A549 (cell line): Measurements from ENCODE around the gene ZNF878. TPM values are rescaled to one million over a fixed set of nuclear protein-coding genes. Genes with fewer than 3 reads are reported as not detected.

Experiments
- ATAC-seq, 2 experiments: fragments of 200-7000 bp in 1 of 2; fragments of >200 bp in 1 of 2; cut with Nextera tagmentation in 1 of 2; cut with Tn5 transposase in 1 of 2; 3 replicates each; pipeline versions ENCODE4 v1.8.0 to v1.9.1; 2018 to 2020; ENCODE audit warnings: mild to moderate bottlenecking in 1 of 2, moderate library complexity in 1 of 2
- CTCF ChIA-PET: fragments of 300-600 bp; sonication (Branson Sonifier 250); formaldehyde crosslinking; extraction: SDS; loops from one replicate; lab custom pipeline; 2021; ENCODE audit warnings: antibody characterized with exemption, inconsistent platforms; lab: Yijun Ruan, JAX
- POLR2A ChIA-PET: fragments of 350-600 bp; formaldehyde crosslinking; extraction: SDS; loops from one replicate; lab custom pipeline; 2021; ENCODE audit warnings: antibody characterized with exemption, inconsistent platforms; lab: Yijun Ruan, JAX
- DNase-seq, 2 experiments: peaks; one replicate each; pipeline versions ENCODE4 v3.0.0 to v3.0.0-alpha.2; 2011 to 2016; ENCODE audit warnings: low read depth in 1 of 2, low spot score in 1 of 2
- FAIRE-seq: peaks from 2 replicates; lab custom pipeline; 2011; peaks lifted over from hg19 to GRCh38; lab: Jason Lieb, UNC
- H3K27ac ChIP-seq, 2 experiments: fragments of >200 bp; sonication (Bioruptor Twin); formaldehyde crosslinking; 3 replicates each; pipeline ENCODE4 v1.5.1; 2016 to 2017
- H3K4me1 ChIP-seq: fragments of >200 bp; sonication (Bioruptor Twin); formaldehyde crosslinking; 3 replicates; pipeline ENCODE4 v1.6.1; 2016
- H3K4me2 ChIP-seq: fragments of >200 bp; sonication (Bioruptor Twin); formaldehyde crosslinking; 3 replicates; pipeline ENCODE4 v1.6.1; 2016
- H3K4me3 ChIP-seq: fragments of >200 bp; sonication (Bioruptor Twin); formaldehyde crosslinking; 3 replicates; pipeline ENCODE4 v1.5.1; 2016
- H3K9me3 ChIP-seq: fragments of >200 bp; sonication (Bioruptor Twin); formaldehyde crosslinking; 3 replicates; pipeline ENCODE4 v1.6.1; 2016
- BCL3 ChIP-seq: fragments of >200 bp; sonication (Bioruptor Twin); formaldehyde crosslinking; IDR thresholded peaks from 3 replicates; pipeline ENCODE4 v1.6.1; 2016
- BHLHE40 ChIP-seq: IDR thresholded peaks from 2 replicates; pipeline ENCODE4 v1.6.1; 2012; ENCODE audit warnings: low read depth, low read length, inconsistent platforms
- CEBPB ChIP-seq, 2 experiments: fragments of >200 bp in 1 of 2; sonication (Bioruptor Twin) in 1 of 2; formaldehyde crosslinking in 1 of 2; IDR thresholded peaks; 2 replicates each; pipeline ENCODE4 v1.6.1; 2012 to 2016
- EHF ChIP-seq: fragments of 250-450 bp; sonication (Bioruptor Pico); IDR thresholded peaks from 2 replicates; pipeline ENCODE4 v1.5.0; 2020; ENCODE audit warnings: mild to moderate bottlenecking
- EHMT2 ChIP-seq: fragments of 200-600 bp; sonication (generic); IDR thresholded peaks from 2 replicates; pipeline ENCODE4 v1.6.1; 2016; ENCODE audit warnings: antibody characterized with exemption, low read depth, mild to moderate bottlenecking, moderate library complexity
- EP300 ChIP-seq, 2 experiments: fragments of >200 bp; sonication (Bioruptor Twin); formaldehyde crosslinking; IDR thresholded peaks; 2 replicates in 1 of 2; 3 replicates in 1 of 2; pipeline ENCODE4 v1.6.1; 2016 to 2017
- FOSL2 ChIP-seq, 2 experiments: fragments of 450-650 bp in 1 of 2; fragments of >200 bp in 1 of 2; sonication (Bioruptor Twin) in 1 of 2; formaldehyde crosslinking; IDR thresholded peaks; 2 replicates each; pipeline versions ENCODE4 v1.5.0 to v1.6.1; 2016 to 2020; ENCODE audit warnings: mild to moderate bottlenecking in 1 of 2, moderate library complexity in 1 of 2
- HES2 ChIP-seq: fragments of >200 bp; sonication (Bioruptor Twin); formaldehyde crosslinking; IDR thresholded peaks from 2 replicates; pipeline ENCODE4 v1.6.1; 2016
- HEYL ChIP-seq: fragments of 250-450 bp; sonication (Bioruptor Pico); IDR thresholded peaks from 2 replicates; pipeline ENCODE4 v1.8.0; 2021; ENCODE audit warnings: mild to moderate bottlenecking, moderate library complexity
- HMGXB4 ChIP-seq: fragments of 250-450 bp; sonication (Bioruptor Pico); IDR thresholded peaks from 2 replicates; pipeline ENCODE4 v1.5.0; 2021; ENCODE audit warnings: mild to moderate bottlenecking, moderate library complexity, borderline replicate concordance
- HOXA7 ChIP-seq: fragments of 250-450 bp; sonication (Bioruptor Pico); IDR thresholded peaks from 2 replicates; pipeline ENCODE4 v1.5.0; 2020; ENCODE audit warnings: mild to moderate bottlenecking, moderate library complexity
- KDM5A ChIP-seq: fragments of 200-600 bp; sonication (generic); IDR thresholded peaks from 2 replicates; pipeline ENCODE4 v1.6.1; 2016; ENCODE audit warnings: antibody characterized with exemption, mild to moderate bottlenecking
- NR3C1 ChIP-seq: fragments of >200 bp; sonication (Bioruptor Twin); formaldehyde crosslinking; IDR thresholded peaks from 3 replicates; pipeline ENCODE4 v1.6.1; 2017
- RFX5 ChIP-seq: fragments of 450-650 bp; IDR thresholded peaks from 2 replicates; pipeline ENCODE4 v1.7.1; 2014; ENCODE audit warnings: antibody characterized with exemption, mild to moderate bottlenecking, moderate library complexity
- WGBS: methylation state at CpG from one replicate; pipeline ENCODE4 v1.1.6; 2017; ENCODE audit errors: missing lambda C conversion rate; 5-methylcytosine and 5-hydroxymethylcytosine counted together
- polyA plus RNA-seq, 4 experiments: library from polyadenylated mRNA; depleted of rRNA in 3 of 4; stranded (reverse); fragments of >200 nt; fragmentation: RNase III in 1 of 4; extraction: RNeasy Plus Mini Kit Qiagen cat#74134 plus additional on column Dnase treatment in 1 of 4; gene quantifications; 2 replicates in 3 of 4; 3 replicates in 1 of 4; pipeline ENCODE4 v1.2.3, GENCODE V29; 2011 to 2017
- TF ChIP-seq, protein P1 (sequence below): fragments of 200-600 bp; sonication (generic); IDR thresholded peaks from 2 replicates; pipeline ENCODE4 v1.6.1; 2016; ENCODE audit warnings: antibody characterized with exemption, mild to moderate bottlenecking, moderate library complexity

Gene ZNF878
- polyA plus RNA-seq, 2 of the 4 experiments (the other 2 are of a cell fraction), result not detected

DNA sequence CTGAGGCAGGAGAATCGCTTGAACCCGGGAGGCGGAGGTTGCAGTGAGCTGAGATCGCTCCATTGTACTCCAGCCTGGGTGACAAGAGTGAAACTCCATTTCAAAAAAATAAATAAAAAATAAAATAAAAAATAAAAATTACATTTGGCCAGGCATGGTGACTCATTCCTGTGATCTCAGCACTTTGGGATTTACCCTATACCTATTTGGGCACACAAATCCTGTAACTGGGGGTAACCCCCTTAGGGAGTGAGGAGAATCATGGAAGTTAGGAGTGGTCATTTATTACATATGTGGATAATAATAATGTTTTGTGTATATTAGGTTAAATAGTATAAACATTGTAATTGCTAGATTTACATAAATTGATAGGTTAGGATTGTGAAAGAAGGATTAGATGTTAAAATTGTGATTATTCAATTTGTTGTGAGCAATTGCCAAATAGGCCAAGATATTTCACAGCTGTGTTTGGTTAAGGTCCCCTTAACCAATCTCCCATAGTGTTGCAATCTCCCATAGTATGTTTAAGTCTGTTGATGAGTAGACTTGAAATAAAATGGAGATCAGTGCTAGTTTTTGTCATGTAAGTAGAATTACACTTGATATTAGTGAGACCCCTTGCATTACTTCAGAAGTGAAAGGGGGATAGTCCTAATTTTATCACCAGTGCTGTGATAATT is 42.5 kb upstream of the ZNF878 start:
- no peak for TF ChIP-seq BCL3
- TF ChIP-seq HEYL (CRISPR knock-in tag), result no peak
- TF ChIP-seq RFX5, result no peak
- no peak for TF ChIP-seq KDM5A
- no peak for ATAC-seq
- ChIA-PET POLR2A (no interaction called here), CTCF (no interaction called here)
- DNase-seq, result no peak
- no peak for FAIRE-seq
- no peak overlapping the region for H3K27ac ChIP-seq
- WGBS, result 6% methylated on average over 4 of the region's 4 CpGs
- no peak overlapping the region for H3K4me3 ChIP-seq
- H3K4me1 ChIP-seq, result no peaks in the 10 kb centered on the region
- no peak overlapping the region for H3K4me2 ChIP-seq
- H3K9me3 ChIP-seq, result peaks cover 4% of the 10 kb centered on the region; the same call in 2 of the 3 replicates

DNA sequence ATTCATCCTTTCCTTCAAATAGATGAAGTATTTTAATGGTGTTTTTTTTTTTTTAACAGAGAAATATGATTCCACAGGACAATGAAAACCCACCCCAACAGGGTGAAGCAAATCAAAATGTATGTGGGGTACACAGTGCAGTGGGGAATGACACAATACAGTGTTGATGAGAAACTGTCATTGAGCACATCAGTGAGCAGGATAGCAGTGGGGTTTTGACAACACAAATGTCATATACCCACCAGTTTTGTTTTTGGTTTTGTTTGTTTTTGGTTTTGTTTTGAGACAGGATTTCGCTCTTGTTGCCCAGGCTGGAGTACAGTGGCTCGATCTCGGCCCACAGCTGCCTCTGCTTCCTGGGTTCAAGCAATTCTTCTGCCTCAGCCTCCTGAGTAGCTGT is 41.0 kb upstream of the ZNF878 start:
- TF ChIP-seq, protein P1, sequence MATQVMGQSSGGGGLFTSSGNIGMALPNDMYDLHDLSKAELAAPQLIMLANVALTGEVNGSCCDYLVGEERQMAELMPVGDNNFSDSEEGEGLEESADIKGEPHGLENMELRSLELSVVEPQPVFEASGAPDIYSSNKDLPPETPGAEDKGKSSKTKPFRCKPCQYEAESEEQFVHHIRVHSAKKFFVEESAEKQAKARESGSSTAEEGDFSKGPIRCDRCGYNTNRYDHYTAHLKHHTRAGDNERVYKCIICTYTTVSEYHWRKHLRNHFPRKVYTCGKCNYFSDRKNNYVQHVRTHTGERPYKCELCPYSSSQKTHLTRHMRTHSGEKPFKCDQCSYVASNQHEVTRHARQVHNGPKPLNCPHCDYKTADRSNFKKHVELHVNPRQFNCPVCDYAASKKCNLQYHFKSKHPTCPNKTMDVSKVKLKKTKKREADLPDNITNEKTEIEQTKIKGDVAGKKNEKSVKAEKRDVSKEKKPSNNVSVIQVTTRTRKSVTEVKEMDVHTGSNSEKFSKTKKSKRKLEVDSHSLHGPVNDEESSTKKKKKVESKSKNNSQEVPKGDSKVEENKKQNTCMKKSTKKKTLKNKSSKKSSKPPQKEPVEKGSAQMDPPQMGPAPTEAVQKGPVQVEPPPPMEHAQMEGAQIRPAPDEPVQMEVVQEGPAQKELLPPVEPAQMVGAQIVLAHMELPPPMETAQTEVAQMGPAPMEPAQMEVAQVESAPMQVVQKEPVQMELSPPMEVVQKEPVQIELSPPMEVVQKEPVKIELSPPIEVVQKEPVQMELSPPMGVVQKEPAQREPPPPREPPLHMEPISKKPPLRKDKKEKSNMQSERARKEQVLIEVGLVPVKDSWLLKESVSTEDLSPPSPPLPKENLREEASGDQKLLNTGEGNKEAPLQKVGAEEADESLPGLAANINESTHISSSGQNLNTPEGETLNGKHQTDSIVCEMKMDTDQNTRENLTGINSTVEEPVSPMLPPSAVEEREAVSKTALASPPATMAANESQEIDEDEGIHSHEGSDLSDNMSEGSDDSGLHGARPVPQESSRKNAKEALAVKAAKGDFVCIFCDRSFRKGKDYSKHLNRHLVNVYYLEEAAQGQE, result no peak
- no peak for TF ChIP-seq HOXA7
- TF ChIP-seq FOSL2 (IDR thresholded peaks at IDR 0.05), result no peak
- no peak for TF ChIP-seq FOSL2 (CRISPR knock-in tag; IDR thresholded peaks at IDR 0.05)
- TF ChIP-seq EHMT2, result no peak
- TF ChIP-seq EP300 (IDR thresholded peaks at IDR 0.05), result no peak
- TF ChIP-seq BCL3, result no peak
- TF ChIP-seq BHLHE40, result no peak
- no peak for TF ChIP-seq HES2
- no peak for TF ChIP-seq EHF (CRISPR knock-in tag)
- TF ChIP-seq NR3C1, result no peak
- no peak for TF ChIP-seq CEBPB (IDR thresholded peaks at IDR 0.05)
- no peak for TF ChIP-seq HMGXB4 (CRISPR knock-in tag)
- Histone ChIP-seq H3K4me2 (no peak overlapping the region), H3K4me1 (no peaks in the 10 kb centered on the region), H3K4me3 (no peak overlapping the region), H3K9me3 (peaks cover 4% of the 10 kb centered on the region; the same call in 2 of the 3 replicates), H3K27ac (no peak overlapping the region)
- 0% methylated on average over 3 of the region's 3 CpGs for WGBS
- ChIA-PET CTCF (no interaction called here), POLR2A (no interaction called here)
- FAIRE-seq (no peak), DNase-seq (no peak), ATAC-seq (no peak)
